Fibroblast of peridontal ligament (primary cell): ENCODE measurements around the gene PCSK5.
A peak's percentile ranks its signal among the peaks of the same experiment; 100 is the strongest.

Experiments used
- DNase-seq: peaks from one replicate; pipeline ENCODE4 v3.0.0-alpha.2; 2010; ENCODE audit errors: extremely low read depth

Gene PCSK5

GRCh38 chr9:76136986-76137385 is 246.5 kb downstream of the PCSK5 start:
- DNase-seq = peak; percentile 51

GRCh38 chr9:76137931-76138330 is 247.5 kb downstream of the PCSK5 start:
- DNase-seq = no peak

GRCh38 chr9:76138360-76138759 is 247.9 kb downstream of the PCSK5 start:
- DNase-seq = no peak

GRCh38 chr9:76143834-76144233 is 253.4 kb downstream of the PCSK5 start:
- DNase-seq = no peak

GRCh38 chr9:76150013-76150412 is 259.5 kb downstream of the PCSK5 start:
- DNase-seq = no peak

- DNase-seq = no peak
These were observed 260.8 kb downstream of the PCSK5 start for GRCh38 chr9:76151267-76151666.

GRCh38 chr9:76153339-76153738 is 262.9 kb downstream of the PCSK5 start:
- no peak for DNase-seq

GRCh38 chr9:76153902-76154629 is 263.6 kb downstream of the PCSK5 start:
- DNase-seq = no peak

- no peak for DNase-seq
These were observed 264.9 kb downstream of the PCSK5 start for GRCh38 chr9:76155361-76155760.

- no peak for DNase-seq
These were observed 268.2 kb downstream of the PCSK5 start for GRCh38 chr9:76158713-76159112.

- DNase-seq = no peak
These were observed 268.9 kb downstream of the PCSK5 start for GRCh38 chr9:76159293-76159926.

- no peak for DNase-seq
These were observed 270.6 kb downstream of the PCSK5 start for GRCh38 chr9:76161106-76161505.

- DNase-seq = peak; percentile 29
These were observed 271.1 kb downstream of the PCSK5 start for GRCh38 chr9:76161541-76161940.

GRCh38 chr9:76162086-76162730 is 271.7 kb downstream of the PCSK5 start:
- DNase-seq = no peak

GRCh38 chr9:76162751-76163500 is 272.5 kb downstream of the PCSK5 start:
- no peak for DNase-seq

GRCh38 chr9:76166526-76166925 is 276.1 kb downstream of the PCSK5 start:
- no peak for DNase-seq

GRCh38 chr9:76176171-76176570 is 285.7 kb downstream of the PCSK5 start:
- DNase-seq = no peak

GRCh38 chr9:76177931-76178330 is 287.5 kb downstream of the PCSK5 start:
- DNase-seq = no peak

- no peak for DNase-seq
These were observed 290.1 kb downstream of the PCSK5 start for GRCh38 chr9:76180541-76180940.

GRCh38 chr9:76181020-76181641 is 290.7 kb downstream of the PCSK5 start:
- peak; percentile 9 for DNase-seq

GRCh38 chr9:76181781-76182180 is 291.3 kb downstream of the PCSK5 start:
- DNase-seq = no peak

GRCh38 chr9:76185432-76185831 is 295.0 kb downstream of the PCSK5 start:
- DNase-seq = no peak
